Ishikawa (cell line): ENCODE results near the gene DNAL4.

Experiments used
- CEBPB ChIP-seq: IDR thresholded peaks from 2 replicates; pipeline ENCODE4 v1.6.1; 2012
- CREB1 ChIP-seq: IDR thresholded peaks from 2 replicates; pipeline ENCODE4 v1.6.1; 2012; ENCODE audit warnings: low read depth
- EGR1 ChIP-seq: IDR thresholded peaks from 2 replicates; pipeline ENCODE4 v1.6.1; 2012
- EP300 ChIP-seq: IDR thresholded peaks from 2 replicates; pipeline ENCODE4 v1.6.1; 2012; ENCODE audit warnings: borderline replicate concordance
- FOXM1 ChIP-seq: IDR thresholded peaks from 2 replicates; pipeline ENCODE4 v1.6.1; 2012; ENCODE audit warnings: low read depth, borderline replicate concordance
- MAX ChIP-seq: IDR thresholded peaks from 2 replicates; pipeline ENCODE4 v1.6.1; 2012
- NFIC ChIP-seq: IDR thresholded peaks from 2 replicates; pipeline ENCODE4 v1.6.1; 2012
- RAD21 ChIP-seq: IDR thresholded peaks from 2 replicates; pipeline ENCODE4 v1.6.1; 2012; ENCODE audit warnings: low read depth
- REST ChIP-seq: IDR thresholded peaks from 2 replicates; pipeline ENCODE4 v1.6.1; 2012; ENCODE audit warnings: low read depth, mild to moderate bottlenecking
- TAF1 ChIP-seq: IDR thresholded peaks from 2 replicates; pipeline ENCODE4 v1.6.1; 2012; ENCODE audit warnings: low read depth, mild to moderate bottlenecking
- TCF12 ChIP-seq: IDR thresholded peaks from 2 replicates; pipeline ENCODE4 v1.6.1; 2012; ENCODE audit warnings: low read depth
- TEAD4 ChIP-seq: IDR thresholded peaks from 2 replicates; pipeline ENCODE4 v1.6.1; 2012
- USF1 ChIP-seq: IDR thresholded peaks from 2 replicates; pipeline ENCODE4 v1.6.1; 2012
- YY1 ChIP-seq: IDR thresholded peaks from 2 replicates; pipeline ENCODE4 v1.6.1; 2012; ENCODE audit warnings: low read depth
- ZBTB7A ChIP-seq: IDR thresholded peaks from 2 replicates; pipeline ENCODE4 v1.6.1; 2012; ENCODE audit warnings: low read depth

Gene DNAL4

GRCh38 chr22:38796262-38796957 is 2.5 kb upstream of the DNAL4 start:
- TF ChIP-seq EP300: no peak
- TF ChIP-seq MAX: no peak
- TF ChIP-seq FOXM1: no peak
- no peak for TF ChIP-seq CREB1
- no peak for TF ChIP-seq CEBPB

- TF ChIP-seq MAX (no peak), CEBPB (no peak)
Observed at GRCh38 chr22:38795569-38795968, 1.6 kb upstream of the DNAL4 start.

GRCh38 chr22:38793317-38793716 is 626 bp downstream of the DNAL4 start:
- TF ChIP-seq MAX (no peak), USF1 (no peak), ZBTB7A (no peak), CEBPB (no peak), EGR1 (no peak), YY1 (no peak), TAF1 (no peak), REST (no peak), TCF12 (no peak), NFIC (no peak), CREB1 (no peak), EP300 (no peak), RAD21 (no peak), FOXM1 (no peak), TEAD4 (no peak)

GRCh38 chr22:38792833-38793232 is 1.1 kb downstream of the DNAL4 start:
- TF ChIP-seq MAX (no peak), CREB1 (no peak), REST (no peak), USF1 (no peak), EP300 (no peak), FOXM1 (no peak), CEBPB (no peak), TAF1 (no peak), NFIC (no peak), EGR1 (no peak), YY1 (no peak), ZBTB7A (no peak), TEAD4 (no peak), TCF12 (no peak), RAD21 (no peak)

GRCh38 chr22:38789606-38790005 is 4.3 kb downstream of the DNAL4 start:
- TF ChIP-seq CEBPB: no peak
- TF ChIP-seq MAX: no peak
- TF ChIP-seq FOXM1: no peak
- TF ChIP-seq CREB1: no peak
- TF ChIP-seq NFIC: no peak
- TF ChIP-seq EP300: no peak
- TF ChIP-seq YY1: no peak
- no peak for TF ChIP-seq REST
- no peak for TF ChIP-seq ZBTB7A
- TF ChIP-seq EGR1: no peak
- no peak for TF ChIP-seq RAD21
- TF ChIP-seq TCF12: no peak
- TF ChIP-seq TEAD4: no peak
- TF ChIP-seq TAF1: no peak
- TF ChIP-seq USF1: no peak
